Dermis blood vessel endothelial cell (primary cell): ENCODE results near the gene SPHK2. TPM values are rescaled to one million over a fixed set of nuclear protein-coding genes. Genes with fewer than 3 reads are reported as not detected.
"Not testable (repeated sequence)": the region's sequence is repeated elsewhere in the genome, so short reads cannot be mapped to it uniquely, and the experiment has no call there.

Experiments used
- DNase-seq: peaks from one replicate; pipeline ENCODE4 v3.0.0; 2010
- total RNA-seq: library from RNA; depleted of rRNA; stranded (reverse); fragments of >200 nt; gene quantifications from 2 replicates; pipeline ENCODE4 v1.2.3, GENCODE V29; 2014

Gene SPHK2
- total RNA-seq, 1 donor from 2014 or later, result 8.8 TPM

GRCh38 chr19:48624791-48625723, 5.8 kb downstream of the SPHK2 start:
- no peak for DNase-seq

DNA sequence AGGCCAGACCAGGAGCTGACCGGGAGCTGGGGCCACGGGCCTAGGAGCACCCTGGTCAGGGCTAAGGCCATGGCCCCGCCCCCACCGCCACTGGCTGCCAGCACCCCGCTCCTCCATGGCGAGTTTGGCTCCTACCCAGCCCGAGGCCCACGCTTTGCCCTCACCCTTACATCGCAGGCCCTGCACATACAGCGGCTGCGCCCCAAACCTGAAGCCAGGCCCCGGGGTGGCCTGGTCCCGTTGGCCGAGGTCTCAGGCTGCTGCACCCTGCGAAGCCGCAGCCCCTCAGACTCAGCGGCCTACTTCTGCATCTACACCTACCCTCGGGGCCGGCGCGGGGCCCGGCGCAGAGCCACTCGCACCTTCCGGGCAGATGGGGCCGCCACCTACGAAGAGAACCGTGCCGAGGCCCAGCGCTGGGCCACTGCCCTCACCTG, 6.6 kb downstream of the SPHK2 start:
- no peak for DNase-seq

DNA sequence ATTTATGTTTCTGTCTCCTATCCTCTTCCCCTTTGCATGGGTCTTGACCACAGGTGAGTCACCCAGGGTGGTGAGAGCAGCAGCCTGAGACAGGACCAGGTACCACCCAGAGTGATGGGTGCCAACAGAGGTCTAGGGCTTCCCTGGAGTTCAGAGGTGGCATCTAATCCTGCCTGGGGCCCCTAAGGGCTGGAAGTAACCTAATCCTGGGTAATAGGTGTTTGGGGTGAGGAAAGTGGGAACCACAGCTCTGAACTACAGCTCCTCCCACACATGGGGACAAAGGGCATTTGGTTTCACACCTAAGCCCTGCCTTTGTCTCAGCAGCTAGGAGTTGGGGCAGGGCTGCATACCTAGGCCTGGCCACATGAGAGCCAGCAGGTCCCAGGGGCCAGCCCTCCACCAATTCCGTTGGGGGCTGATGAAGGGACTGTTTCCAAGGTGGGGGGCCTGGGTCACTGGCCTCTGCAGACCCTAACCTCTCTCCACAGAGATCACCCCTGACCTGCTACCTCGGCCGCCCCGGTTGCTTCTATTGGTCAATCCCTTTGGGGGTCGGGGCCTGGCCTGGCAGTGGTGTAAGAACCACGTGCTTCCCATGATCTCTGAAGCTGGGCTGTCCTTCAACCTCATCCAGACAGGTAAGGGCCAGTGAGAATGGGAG, 8.0 kb downstream of the SPHK2 start:
- no peak for DNase-seq

DNA sequence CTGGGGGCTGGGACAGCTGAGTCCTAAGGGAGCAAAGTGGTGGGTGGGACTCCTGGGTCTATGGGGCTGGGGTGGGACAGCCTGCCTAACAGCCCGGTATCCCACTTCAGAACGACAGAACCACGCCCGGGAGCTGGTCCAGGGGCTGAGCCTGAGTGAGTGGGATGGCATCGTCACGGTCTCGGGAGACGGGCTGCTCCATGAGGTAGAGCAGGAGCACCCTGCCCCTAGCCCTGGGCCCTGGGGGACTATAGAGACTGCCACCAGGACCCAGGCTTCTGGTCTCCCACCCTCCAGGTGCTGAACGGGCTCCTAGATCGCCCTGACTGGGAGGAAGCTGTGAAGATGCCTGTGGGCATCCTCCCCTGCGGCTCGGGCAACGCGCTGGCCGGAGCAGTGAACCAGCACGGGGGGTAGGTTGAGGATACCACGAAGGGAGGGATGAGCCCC, 8.6 kb downstream of the SPHK2 start:
- no peak for DNase-seq

DNA sequence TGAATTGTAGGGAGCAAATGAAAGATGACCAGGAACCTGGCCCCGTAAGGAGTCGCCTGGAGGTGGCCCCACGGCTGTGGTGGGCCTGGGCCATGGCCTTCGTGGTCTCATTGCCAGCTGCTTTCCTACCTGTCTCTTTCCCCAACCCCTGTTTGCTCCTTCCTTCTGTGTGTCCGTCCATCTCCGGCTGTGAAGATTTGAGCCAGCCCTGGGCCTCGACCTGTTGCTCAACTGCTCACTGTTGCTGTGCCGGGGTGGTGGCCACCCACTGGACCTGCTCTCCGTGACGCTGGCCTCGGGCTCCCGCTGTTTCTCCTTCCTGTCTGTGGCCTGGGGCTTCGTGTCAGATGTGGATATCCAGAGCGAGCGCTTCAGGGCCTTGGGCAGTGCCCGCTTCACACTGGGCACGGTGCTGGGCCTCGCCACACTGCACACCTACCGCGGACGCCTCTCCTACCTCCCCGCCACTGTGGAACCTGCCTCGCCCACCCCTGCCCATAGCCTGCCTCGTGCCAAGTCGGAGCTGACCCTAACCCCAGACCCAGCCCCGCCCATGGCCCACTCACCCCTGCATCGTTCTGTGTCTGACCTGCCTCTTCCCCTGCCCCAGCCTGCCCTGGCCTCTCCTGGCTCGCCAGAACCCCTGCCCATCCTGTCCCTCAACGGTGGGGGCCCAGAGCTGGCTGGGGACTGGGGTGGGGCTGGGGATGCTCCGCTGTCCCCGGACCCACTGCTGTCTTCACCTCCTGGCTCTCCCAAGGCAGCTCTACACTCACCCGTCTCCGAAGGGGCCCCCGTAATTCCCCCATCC, 9.4 kb downstream of the SPHK2 start:
- DNase-seq, result no peak

DNA sequence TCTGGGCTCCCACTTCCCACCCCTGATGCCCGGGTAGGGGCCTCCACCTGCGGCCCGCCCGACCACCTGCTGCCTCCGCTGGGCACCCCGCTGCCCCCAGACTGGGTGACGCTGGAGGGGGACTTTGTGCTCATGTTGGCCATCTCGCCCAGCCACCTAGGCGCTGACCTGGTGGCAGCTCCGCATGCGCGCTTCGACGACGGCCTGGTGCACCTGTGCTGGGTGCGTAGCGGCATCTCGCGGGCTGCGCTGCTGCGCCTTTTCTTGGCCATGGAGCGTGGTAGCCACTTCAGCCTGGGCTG, 9.9 kb downstream of the SPHK2 start:
- no peak for DNase-seq

- DNase-seq, result peak; percentile 82
Observed at GRCh38 chr19:48629599-48630295, 10.4 kb downstream of the SPHK2 start.

- DNase-seq, result peak; percentile 74
Observed at GRCh38 chr19:48630296-48631063, 11.2 kb downstream of the SPHK2 start.

GRCh38 chr19:48631225-48631624, 11.9 kb downstream of the SPHK2 start:
- DNase-seq, result no peak

- DNase-seq, result not testable (repeated sequence)
Observed at GRCh38 chr19:48632286-48632685, 13.0 kb downstream of the SPHK2 start.

DNA sequence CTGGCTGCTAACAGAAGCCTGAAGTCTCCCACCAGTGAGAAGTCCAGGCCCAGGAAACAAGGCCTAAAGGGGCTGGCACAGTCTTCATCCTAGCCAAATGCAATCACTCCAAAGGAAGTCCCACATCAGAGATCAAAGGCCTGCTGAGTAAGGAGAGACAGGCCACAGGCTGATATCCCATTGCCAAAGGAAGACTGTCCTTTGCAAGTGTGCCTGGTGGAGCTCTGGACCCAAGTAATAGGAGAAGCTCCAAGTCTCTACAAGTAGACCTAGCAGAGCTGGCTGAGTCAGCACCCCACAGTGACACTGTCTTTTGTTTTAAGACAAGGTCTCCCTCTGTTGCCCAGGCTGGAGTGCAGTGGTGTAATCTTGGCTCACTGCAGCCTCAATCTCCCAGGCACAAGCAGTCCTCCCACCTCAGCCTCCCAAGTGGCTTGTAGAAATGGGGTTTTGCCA, 13.4 kb downstream of the SPHK2 start:
- DNase-seq, result no peak

GRCh38 chr19:48633148-48634035, 14.1 kb downstream of the SPHK2 start:
- no peak for DNase-seq

- DNase-seq, result no peak
Observed at GRCh38 chr19:48634036-48634342, 14.7 kb downstream of the SPHK2 start.

DNA sequence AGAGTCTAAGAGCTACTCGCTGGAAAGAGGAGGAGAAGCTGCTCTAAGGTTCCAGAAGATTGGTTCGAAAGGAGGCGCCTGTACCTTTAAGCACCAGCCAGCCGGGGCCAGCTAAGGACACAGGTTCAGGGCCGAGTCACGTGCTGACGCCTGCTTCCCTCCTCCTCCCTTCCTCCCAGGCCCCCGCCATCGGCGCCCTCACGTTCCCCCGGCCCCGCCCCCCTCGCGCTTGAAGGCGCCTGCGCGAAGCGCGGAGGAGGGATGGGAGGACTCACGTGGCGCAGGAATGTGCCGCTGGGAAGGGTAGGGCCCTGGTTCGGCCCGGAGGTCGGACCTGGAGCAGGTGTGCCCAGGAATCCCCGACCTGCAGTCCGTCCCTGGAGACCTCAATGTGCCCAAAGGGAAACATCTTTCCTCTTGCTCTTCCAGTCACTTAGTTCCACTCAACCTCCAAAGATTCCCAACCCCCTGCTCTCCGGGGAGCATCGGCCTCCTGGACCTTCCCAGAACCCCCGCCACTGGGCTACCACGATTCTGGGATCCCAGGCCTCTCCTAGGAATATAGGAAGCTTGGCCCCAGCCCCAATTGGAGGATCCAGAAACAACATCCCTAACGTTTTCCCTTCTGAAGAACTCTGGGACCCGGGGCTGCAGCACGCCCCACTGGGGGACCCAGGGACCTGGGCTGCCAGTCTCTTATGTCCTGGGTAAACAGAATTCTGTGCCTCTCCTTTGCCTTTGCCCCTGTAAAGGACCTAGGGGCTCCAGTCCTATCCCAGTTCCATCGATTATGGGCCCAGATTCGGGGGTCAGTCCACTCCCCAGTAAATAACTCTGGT, 15.3 kb downstream of the SPHK2 start:
- peak; percentile 94 for DNase-seq

GRCh38 chr19:48635263-48635965, 16.1 kb downstream of the SPHK2 start:
- DNase-seq, result peak; percentile 66

GRCh38 chr19:48635966-48636858, 16.9 kb downstream of the SPHK2 start:
- no peak for DNase-seq

DNA sequence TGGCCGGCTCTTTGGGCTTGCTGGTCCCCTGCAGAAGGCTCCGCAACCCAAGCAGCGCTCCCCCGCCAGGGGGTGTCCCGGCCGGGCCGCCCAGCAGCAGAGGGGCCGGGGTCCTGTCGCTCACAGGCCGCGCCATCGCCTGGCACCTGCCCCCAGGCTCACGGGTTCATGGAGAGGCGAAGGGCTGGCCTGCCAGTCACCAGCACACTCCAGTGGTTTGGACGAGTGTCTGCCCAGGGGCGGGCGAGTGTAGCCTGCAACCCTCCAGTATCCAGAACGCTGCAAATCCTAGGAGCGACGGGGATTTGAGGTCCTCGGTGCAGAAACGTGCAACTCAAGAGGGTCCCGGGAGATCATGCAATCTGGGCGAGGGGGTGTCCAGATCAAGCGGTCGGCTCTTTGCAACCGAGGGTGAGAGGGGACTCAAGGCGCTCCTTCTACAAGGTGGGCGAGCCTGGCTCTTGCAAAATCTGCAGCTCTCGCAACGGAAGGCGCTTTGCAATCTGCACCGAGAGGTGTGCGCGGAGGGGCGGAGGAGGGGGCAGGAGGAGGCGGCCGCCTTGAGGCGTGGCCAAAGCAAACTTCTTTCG, 17.6 kb downstream of the SPHK2 start, which contains the start of gene DBP:
Gene DBP, minus strand, starts transcription at position 521 of the 590 bp plus-strand sequence. Its CDS starts 385 bp downstream, at position 136.
- DNase-seq, result no peak
